ENCODE results near the gene SIGLEC5. TPM values are rescaled to one million over a fixed set of nuclear protein-coding genes. Genes with fewer than 3 reads are reported as not detected.
"Not testable (repeated sequence)": the region's sequence is repeated elsewhere in the genome, so short reads cannot be mapped to it uniquely, and the experiment has no call there.

SIGLEC5 gene
- polyA plus RNA-seq: under 1 TPM in 2 of 3 donors, not detected in 1; 0.34 to 0.71 TPM

- not testable (repeated sequence) for H3K27ac ChIP-seq (ENCODE audit: low read depth, low read length)
- 34 to 59% (median 40%) methylated on average over 8 to 9 of the region's 13 CpGs for WGBS, 3 donors
Observed at GRCh38 chr19:51630315-51630714, at the start of gene SIGLEC5. Gene SIGLEC5 (minus strand): TSS chr19:51630401. CDS start chr19:51630335, 66 bp downstream.

- WGBS, 3 donors: 56 to 67% (median 60%) methylated on average over 10 to 11 of the region's 11 CpGs
- no peak overlapping the region for H3K27ac ChIP-seq (ENCODE audit: low read depth, low read length)
Observed at GRCh38 chr19:51676566-51677083, 46.4 kb upstream of the SIGLEC5 start.

GRCh38 chr19:51675911-51676565 lies 45.8 kb upstream of the SIGLEC5 start:
- H3K27ac ChIP-seq (ENCODE audit: low read depth, low read length): not testable (repeated sequence)
- 61 to 72% (median 70%) methylated on average over 7 of the region's 7 CpGs for WGBS, 3 donors

GRCh38 chr19:51668216-51668615 lies 38.0 kb upstream of the SIGLEC5 start:
- WGBS, 3 donors: 68 to 93% (median 78%) methylated on average over 3 of the region's 3 CpGs
- H3K27ac ChIP-seq (ENCODE audit: low read depth, low read length): no peak overlapping the region

GRCh38 chr19:51664997-51665396 lies 34.8 kb upstream of the SIGLEC5 start:
- H3K27ac ChIP-seq (ENCODE audit: low read depth, low read length): no peak overlapping the region
- WGBS, 3 donors: 54 to 58% (median 56%) methylated on average over 3 of the region's 3 CpGs

- no peak overlapping the region for H3K27ac ChIP-seq (ENCODE audit: low read depth, low read length)
- WGBS, 3 donors: 10 to 38% (median 16%) methylated on average over 1 of the region's 1 CpG
Observed at GRCh38 chr19:51664131-51664530, 33.9 kb upstream of the SIGLEC5 start.

GRCh38 chr19:51663650-51664049 lies 33.4 kb upstream of the SIGLEC5 start:
- 39 to 65% (median 61%) methylated on average over 3 of the region's 3 CpGs for WGBS, 3 donors
- H3K27ac ChIP-seq (ENCODE audit: low read depth, low read length): no peak overlapping the region

- 11 to 20% (median 14%) methylated on average over 8 to 10 of the region's 10 CpGs for WGBS, 3 donors
- H3K27ac ChIP-seq (ENCODE audit: low read depth, low read length): no peak overlapping the region
Observed at GRCh38 chr19:51660975-51661600, 30.9 kb upstream of the SIGLEC5 start.

GRCh38 chr19:51654783-51655182 lies 24.6 kb upstream of the SIGLEC5 start:
- WGBS, 3 donors: 58 to 70% (median 63%) methylated on average over 4 of the region's 4 CpGs
- no peak overlapping the region for H3K27ac ChIP-seq (ENCODE audit: low read depth, low read length)

- WGBS, 3 donors: 36 to 65% (median 59%) methylated on average over 2 of the region's 2 CpGs
- no peak overlapping the region for H3K27ac ChIP-seq (ENCODE audit: low read depth, low read length)
Observed at GRCh38 chr19:51653162-51653561, 23.0 kb upstream of the SIGLEC5 start.

GRCh38 chr19:51652266-51652665 lies 22.1 kb upstream of the SIGLEC5 start:
- no peak overlapping the region for H3K27ac ChIP-seq (ENCODE audit: low read depth, low read length)
- WGBS, 3 donors: 41 to 62% (median 62%) methylated on average over 4 of the region's 4 CpGs

- 61 to 67% (median 62%) methylated on average over 7 of the region's 7 CpGs for WGBS, 3 donors
- H3K27ac ChIP-seq (ENCODE audit: low read depth, low read length): no peak overlapping the region
Observed at GRCh38 chr19:51651216-51651846, 21.1 kb upstream of the SIGLEC5 start.

GRCh38 chr19:51647318-51647717 lies 17.1 kb upstream of the SIGLEC5 start:
- 77 to 91% (median 91%) methylated on average over 6 of the region's 6 CpGs for WGBS, 3 donors
- no peak overlapping the region for H3K27ac ChIP-seq (ENCODE audit: low read depth, low read length)

GRCh38 chr19:51646730-51647129 lies 16.5 kb upstream of the SIGLEC5 start, which contains the start of gene SIGLEC14:
Gene SIGLEC14 (minus strand): TSS chr19:51646825. CDS start chr19:51646759, 66 bp downstream.
- 4 to 32% (median 19%) methylated on average over 3 to 5 of the region's 10 CpGs for WGBS, 3 donors
- H3K27ac ChIP-seq (ENCODE audit: low read depth, low read length): not testable (repeated sequence)

- 34 to 38% (median 37%) methylated on average over 11 of the region's 11 CpGs for WGBS, 3 donors
- no peak overlapping the region for H3K27ac ChIP-seq (ENCODE audit: low read depth, low read length)
Observed at GRCh38 chr19:51644636-51645271, 14.6 kb upstream of the SIGLEC5 start.

- no peak overlapping the region for H3K27ac ChIP-seq (ENCODE audit: low read depth, low read length)
Observed at GRCh38 chr19:51641648-51642047, 11.4 kb upstream of the SIGLEC5 start.

GRCh38 chr19:51640386-51640785 lies 10.2 kb upstream of the SIGLEC5 start:
- H3K27ac ChIP-seq (ENCODE audit: low read depth, low read length): no peak overlapping the region
- 86 to 94% (median 87%) methylated on average over 3 of the region's 3 CpGs for WGBS, 3 donors

- 55 to 79% (median 73%) methylated on average over 4 of the region's 4 CpGs for WGBS, 3 donors
Observed at GRCh38 chr19:51639916-51640315, 9.7 kb upstream of the SIGLEC5 start.

More at GRCh38 chr19:51639916-51640315, 9.7 kb upstream of the SIGLEC5 start:
- no peak overlapping the region for H3K27ac ChIP-seq (ENCODE audit: low read depth, low read length)

All from adipose tissue (tissue), 3 donors.